Ishikawa (cell line): ENCODE data around the gene DCLK1.

Experiments used
- CEBPB ChIP-seq: IDR thresholded peaks from 2 replicates; pipeline ENCODE4 v1.6.1; 2012
- CREB1 ChIP-seq: IDR thresholded peaks from 2 replicates; pipeline ENCODE4 v1.6.1; 2012; ENCODE audit warnings: low read depth
- EGR1 ChIP-seq: IDR thresholded peaks from 2 replicates; pipeline ENCODE4 v1.6.1; 2012
- EP300 ChIP-seq: IDR thresholded peaks from 2 replicates; pipeline ENCODE4 v1.6.1; 2012; ENCODE audit warnings: borderline replicate concordance
- MAX ChIP-seq: IDR thresholded peaks from 2 replicates; pipeline ENCODE4 v1.6.1; 2012
- RAD21 ChIP-seq: IDR thresholded peaks from 2 replicates; pipeline ENCODE4 v1.6.1; 2012; ENCODE audit warnings: low read depth
- REST ChIP-seq: IDR thresholded peaks from 2 replicates; pipeline ENCODE4 v1.6.1; 2012; ENCODE audit warnings: low read depth, mild to moderate bottlenecking
- TAF1 ChIP-seq: IDR thresholded peaks from 2 replicates; pipeline ENCODE4 v1.6.1; 2012; ENCODE audit warnings: low read depth, mild to moderate bottlenecking
- YY1 ChIP-seq: IDR thresholded peaks from 2 replicates; pipeline ENCODE4 v1.6.1; 2012; ENCODE audit warnings: low read depth

- TF ChIP-seq EP300 (no peak), CEBPB (no peak), TAF1 (no peak), EGR1 (no peak), CREB1 (no peak), MAX (no peak), REST (no peak), YY1 (no peak), RAD21 (no peak)
Measured at GRCh38 chr13:35782793-35783192, 348.4 kb downstream of the DCLK1 start.
